ENCODE data around the gene TGDS.
"Not testable (repeated sequence)": the region's sequence is repeated elsewhere in the genome, so short reads cannot be mapped to it uniquely, and the experiment has no call there.

The TGDS gene

DNA sequence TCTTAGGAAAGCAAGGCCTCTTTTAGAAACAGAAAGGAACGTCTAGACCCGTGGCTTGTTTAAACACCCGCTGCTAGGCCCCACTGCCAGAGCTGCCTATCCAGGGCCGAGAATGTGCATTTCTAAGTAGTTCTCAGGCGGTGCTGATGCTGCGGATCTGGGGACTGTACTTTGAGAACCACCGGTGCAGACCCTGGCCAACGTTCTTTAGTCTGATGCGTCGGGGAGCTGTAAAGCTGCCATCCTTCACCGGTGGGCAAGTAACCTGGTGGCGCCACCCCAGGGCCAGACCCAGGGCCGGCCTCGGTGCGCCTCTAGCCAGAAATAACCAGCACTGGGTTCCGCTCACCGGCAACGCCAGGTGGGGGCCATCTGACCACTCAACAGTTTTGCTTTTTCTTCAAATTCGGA, 47.1 kb downstream of the TGDS start:
- DNase-seq: peak; percentile 76

DNA sequence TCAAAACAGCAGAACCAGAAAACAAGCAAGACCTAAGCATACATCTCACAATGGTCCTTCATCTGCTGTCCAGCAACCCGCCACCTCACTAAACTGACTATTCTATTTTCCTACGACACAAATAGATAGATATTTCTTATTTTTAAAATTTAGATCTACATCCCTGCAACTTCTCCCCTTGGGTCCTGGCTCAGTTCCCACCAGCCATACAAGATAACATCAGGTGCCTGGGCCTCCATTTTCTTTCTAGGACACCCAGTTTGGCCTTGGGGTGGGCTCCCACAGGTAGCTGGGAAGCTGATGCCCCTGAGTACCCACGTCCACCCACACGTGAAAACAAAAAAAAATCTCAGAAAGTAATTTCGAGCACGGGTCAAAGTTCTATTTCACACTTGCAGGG, 47.6 kb downstream of the TGDS start:
- DNase-seq: no peak

DNA sequence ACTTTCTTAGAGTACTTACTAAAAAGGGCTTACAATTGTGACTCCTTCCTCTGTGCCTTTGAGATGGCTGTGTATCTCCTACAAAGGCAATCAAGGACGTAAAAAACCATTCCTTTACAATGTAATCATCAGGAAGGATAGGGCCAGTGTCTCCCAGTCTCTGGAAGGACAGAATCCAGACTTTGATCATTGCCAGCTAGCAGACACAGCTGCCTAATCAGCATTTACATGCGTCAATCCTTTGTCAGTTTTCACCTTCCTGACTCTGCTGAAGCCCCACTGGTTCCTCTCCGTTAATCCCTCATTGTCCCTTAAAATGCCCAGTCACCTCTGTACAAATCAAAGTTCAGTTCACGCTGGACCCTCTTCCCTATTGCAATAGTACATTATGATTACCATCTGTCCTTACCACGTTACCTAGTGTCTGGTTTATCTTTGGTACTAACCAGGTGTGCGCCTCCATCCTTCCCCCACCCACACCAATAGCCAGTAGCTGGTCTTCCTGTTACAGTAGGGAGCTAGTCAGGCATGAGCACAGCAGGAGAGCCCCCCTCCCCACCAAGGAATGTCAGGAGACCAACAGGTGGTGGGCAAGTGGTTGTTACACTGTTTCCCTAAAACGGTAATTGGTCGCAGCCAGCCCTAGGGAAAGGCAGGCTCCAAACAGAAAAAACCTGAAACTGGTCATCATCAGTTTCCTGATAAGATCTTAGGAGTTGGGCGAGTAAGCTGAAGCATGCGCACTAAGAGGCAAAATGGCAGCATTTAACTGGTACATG, 49.7 kb downstream of the TGDS start:
- DNase-seq: no peak

DNA sequence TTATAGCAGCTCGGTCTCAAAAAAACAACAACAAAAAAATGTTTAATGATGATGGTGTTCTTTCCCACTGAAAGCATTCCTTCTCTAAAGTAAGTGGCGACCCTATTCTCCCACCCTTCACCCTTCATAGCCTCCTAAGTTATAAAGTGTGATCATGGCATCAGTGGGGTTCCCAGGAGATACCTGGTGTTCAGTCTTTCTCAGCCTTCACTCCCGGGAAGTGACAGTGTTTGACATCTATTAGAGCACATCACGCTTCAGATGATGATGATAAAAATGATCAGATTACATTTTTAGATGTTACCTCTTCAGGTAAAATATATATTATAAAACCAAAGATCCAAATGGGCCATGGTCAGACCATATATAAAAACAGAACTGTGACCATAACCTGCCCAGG, 51.0 kb downstream of the TGDS start:
- no peak for DNase-seq

DNA sequence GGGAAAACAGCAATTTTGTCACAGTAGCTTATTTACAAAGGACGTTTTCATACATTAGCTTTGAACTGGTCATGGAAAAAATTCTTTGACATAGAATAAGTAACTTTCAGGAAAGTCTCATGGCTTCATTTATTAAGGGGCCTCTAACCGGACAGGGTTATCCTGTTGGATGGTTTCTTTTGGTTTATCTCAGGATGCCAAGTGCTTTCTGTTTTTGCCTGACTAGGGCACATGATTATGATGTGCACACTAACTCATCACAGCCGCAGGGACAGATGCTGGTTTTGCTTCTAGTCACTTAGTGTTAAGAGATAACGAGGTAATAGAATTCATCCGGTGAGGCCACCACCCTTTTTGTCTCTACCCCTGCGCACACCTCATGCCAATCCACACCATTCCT, 53.0 kb downstream of the TGDS start:
- DNase-seq: no peak

DNA sequence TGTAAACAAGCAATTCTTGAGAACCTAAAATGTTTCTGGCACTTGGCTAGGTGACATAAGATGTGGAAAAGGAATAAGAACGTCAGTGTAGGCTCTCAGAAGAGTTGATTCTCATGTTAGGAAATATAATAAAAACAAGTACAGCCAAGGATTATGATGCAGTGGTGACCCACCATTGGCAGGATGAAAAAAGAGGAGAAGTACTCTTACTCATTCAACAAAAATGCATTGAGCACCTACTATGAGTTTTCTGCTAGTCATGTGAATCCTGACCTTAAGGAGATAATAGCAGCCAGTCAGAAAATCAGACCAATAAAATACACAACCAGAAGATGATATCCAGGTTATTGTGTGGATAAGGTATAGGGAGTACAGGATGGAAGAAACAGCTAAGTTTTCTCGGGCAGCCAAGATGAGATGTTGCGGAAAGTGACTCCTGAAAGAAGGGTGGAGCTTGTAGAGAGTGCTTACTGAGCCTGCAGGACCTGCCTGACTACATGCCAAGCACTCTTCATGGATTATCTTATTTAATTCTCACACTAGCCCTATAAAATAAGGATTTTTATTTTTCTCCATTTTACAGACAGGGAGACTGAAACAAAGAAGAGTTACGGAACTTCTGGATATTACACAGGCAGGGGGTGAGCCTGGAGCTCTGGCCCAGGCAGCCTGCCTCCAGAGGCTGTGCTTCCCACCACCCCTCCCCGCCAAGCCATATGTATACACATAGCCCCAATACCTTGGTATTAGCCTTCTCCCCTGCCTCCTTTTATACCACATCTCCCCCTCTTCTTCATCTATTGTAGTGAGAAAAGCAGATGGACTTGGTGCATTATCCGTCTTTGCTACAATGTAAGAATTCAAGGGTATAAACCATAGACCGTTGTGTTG, 58.0 kb downstream of the TGDS start:
- DNase-seq: no peak

DNA sequence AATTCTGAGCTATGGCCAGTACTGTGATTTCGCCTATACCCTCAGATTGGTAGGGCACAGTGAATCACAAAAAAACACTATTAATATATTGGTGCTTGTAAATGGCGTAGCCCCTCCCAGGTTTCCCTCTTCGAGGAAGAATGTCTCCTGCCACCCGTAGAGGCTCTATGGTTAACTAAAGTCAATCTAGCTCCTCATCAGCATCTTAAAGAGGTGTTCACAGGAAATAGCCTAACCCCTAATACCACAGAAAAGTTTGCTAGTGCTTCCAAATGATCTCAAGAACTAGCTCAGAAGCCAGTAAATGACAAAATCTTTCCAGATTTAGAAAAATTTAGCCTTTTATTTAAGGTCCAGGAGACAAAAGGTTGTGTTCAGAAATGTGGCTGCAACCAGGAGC, 60.2 kb downstream of the TGDS start:
- no peak for DNase-seq

DNA sequence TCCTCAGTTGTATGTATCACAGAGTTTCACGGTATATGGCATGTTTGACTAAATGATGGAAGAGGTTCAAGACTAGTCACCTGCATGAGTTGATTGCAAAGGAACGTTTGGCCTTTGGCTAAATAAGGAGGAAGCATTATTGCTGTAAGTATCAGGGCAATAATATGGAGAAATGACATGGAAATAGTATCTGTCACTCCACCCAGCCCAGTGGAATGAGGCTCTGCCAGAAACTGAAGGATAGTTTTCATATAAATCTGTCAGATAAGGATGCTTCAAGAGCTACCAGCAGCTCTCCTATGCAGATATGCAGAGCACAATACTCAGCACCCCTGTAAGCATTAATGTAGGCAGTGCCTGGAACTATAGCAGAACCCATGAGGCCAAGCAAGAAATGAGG, 60.7 kb downstream of the TGDS start:
- DNase-seq: no peak

DNA sequence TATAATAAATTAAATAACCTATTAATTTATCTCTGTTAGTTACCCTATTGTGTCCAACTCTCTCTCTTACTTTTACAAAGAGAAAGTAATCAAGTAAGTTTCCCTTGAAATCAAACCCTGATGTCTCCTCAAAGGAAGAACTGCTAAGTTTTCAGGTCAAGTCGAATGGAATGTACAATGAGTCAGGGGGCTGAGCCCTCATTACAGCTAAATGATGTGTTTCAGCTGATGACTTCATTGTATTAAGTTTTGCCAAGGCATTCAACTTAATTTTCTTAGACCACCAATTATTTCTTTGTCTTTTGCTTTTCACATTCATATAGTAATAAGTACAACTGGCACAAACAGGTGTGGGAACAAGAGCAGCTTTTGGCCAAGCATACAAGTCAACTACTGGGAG, 61.8 kb downstream of the TGDS start:
- no peak for DNase-seq

DNA sequence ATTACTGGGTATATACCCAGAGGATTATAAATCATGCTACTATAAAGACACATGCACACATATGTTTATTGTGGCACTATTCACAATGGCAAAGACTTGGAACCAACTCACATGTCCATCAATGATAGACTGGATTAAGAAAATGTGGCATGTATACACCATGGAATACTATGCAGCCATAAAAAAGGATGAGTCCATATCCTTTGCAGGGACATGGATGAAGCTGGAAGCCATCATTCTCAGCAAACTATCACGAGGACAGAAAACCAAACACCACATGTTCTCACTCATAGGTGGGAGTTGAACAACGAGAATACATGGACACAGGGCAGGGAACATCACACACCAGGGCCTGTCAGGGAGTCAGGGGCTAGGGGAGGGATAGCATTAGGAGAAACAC, 63.7 kb downstream of the TGDS start:
- not testable (repeated sequence) for DNase-seq

DNA sequence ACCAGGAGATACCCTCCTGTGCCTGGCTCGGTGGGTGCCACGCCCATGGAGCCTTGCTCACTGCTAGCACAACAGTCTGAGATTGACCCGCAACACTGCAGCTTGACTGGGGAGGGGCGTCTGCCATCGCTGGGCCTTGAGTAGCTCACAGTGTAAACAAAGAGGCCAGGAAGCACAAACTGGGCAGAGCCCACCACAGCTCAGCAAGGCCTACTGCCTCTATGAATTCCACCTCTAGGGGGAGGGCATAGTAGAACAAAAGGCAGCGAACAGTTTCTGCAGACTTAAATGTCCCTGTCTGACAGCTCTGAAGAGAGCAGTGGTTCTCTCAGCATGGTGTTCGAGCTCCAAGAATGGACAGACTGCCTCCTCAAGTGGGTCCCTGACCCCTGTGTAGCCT, 69.0 kb downstream of the TGDS start:
- not testable (repeated sequence) for DNase-seq

DNA sequence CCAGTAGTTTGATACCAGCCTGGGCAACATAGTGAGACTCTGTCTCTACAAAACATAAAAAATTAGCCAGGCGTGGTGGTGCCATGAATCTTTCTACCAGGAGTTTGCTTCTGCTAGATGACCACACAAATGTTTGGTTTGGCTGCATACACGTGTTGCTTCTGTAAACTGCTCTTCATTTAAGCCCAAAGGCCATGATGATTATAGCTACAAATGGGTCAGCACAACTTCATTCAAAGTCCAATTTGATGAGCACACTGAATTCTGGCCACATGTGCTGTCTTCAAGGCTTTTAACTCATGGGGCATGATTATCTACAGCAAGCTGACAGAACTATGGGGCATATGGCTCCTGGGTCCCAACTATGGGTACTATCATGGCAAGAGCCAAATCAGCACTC, 70.2 kb downstream of the TGDS start:
- no peak for DNase-seq

DNA sequence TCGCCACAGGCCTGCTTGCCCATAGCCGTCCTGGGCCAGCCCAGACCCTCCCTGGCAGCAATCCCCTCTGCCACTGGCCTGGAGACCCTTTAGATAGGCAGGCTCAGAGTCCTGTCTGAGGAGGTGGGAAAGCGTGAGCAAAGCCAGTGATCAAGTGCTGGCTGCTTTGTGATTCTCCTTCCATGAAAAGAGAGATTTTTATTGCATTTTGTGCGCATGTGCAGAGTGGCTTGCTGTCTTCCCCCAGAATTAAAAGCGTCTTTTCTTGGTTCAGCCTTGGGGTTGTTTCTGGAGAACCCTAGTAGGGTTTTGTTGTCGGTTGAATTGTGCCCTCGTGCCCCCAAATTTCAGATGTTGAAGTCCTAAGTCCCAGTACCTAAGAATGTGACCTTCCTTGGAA, 71.5 kb downstream of the TGDS start:
- no peak for DNase-seq
